C4-2B (cell line): ENCODE results near the gene CCDC110.

Source experiments
- H3K27ac ChIP-seq: fragments of 450-650 bp; 2 replicates; pipeline ENCODE4 v1.5.1; 2017
- CTCF ChIP-seq: fragments of 450-650 bp; conservative IDR thresholded peaks from 2 replicates; pipeline ENCODE4 v1.5.1; 2017; ENCODE audit warnings: mild to moderate bottlenecking
- ZFX ChIP-seq: fragments of 450-650 bp; IDR thresholded peaks from 2 replicates; pipeline ENCODE4 v1.6.1; 2017

Gene CCDC110

DNA sequence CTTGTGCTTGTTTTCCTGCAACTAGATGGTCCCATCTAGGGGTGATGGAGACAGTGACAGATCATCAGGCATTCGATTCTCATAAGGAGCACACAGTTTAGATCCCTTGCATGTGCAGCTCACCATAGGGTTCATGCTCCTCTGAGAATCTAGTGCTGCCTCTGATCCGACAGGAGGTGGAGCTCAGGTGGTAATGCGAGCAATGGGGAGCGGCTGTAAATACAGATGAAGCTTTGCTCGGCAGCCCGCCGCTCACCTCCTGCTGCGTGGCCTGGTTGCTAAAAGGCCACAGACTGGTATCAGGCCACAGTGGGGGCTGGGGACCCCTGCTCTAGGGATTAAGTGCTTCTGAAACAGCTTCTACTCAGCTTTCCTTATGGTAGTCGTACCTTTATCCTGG, 28.5 kb upstream of the CCDC110 start:
- H3K27ac ChIP-seq: no peak overlapping the region
- TF ChIP-seq CTCF (no peak), ZFX (no peak)

- no peak for TF ChIP-seq CTCF
- TF ChIP-seq ZFX: no peak
Measured at GRCh38 chr4:185488650-185489049, 17.1 kb upstream of the CCDC110 start.

GRCh38 chr4:185481401-185481800, 9.9 kb upstream of the CCDC110 start:
- no peak overlapping the region for H3K27ac ChIP-seq
- no peak for TF ChIP-seq ZFX
- TF ChIP-seq CTCF: no peak

More at GRCh38 chr4:185488650-185489049, 17.1 kb upstream of the CCDC110 start:
- H3K27ac ChIP-seq: no peak overlapping the region

- TF ChIP-seq CTCF (no peak), ZFX (no peak)
- H3K27ac ChIP-seq: no peak overlapping the region
Measured at GRCh38 chr4:185480016-185480732, 8.6 kb upstream of the CCDC110 start.

DNA sequence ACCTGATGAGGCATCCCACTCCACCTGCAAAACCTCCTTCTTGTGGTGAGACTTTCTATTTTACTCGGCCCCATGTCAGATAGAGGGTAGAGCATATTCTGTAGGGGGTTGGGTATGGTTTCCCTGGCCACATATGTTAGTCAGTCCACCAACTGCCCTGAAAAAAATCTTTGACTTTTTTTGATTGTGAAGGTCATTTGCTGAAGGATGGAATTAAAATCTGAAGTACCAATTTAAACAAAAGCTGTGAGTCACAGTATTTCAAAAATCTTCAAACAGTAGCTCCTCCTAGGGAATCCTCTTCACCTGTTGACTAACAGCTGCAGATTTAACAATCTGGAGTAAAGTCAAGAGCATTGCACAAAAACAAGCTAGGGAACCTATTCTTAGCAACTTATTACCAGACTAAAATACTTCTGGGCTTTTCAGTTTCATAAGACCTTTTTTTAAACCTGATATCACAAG, 8.0 kb upstream of the CCDC110 start:
- no peak for TF ChIP-seq ZFX
- TF ChIP-seq CTCF: no peak
- no peak overlapping the region for H3K27ac ChIP-seq

- TF ChIP-seq CTCF: no peak
- no peak for TF ChIP-seq ZFX
- H3K27ac ChIP-seq: no peak overlapping the region
Measured at GRCh38 chr4:185473247-185473646, 1.7 kb upstream of the CCDC110 start.

- no peak for TF ChIP-seq CTCF
- no peak for TF ChIP-seq ZFX
- peak overlapping the region; percentile 52 for H3K27ac ChIP-seq
Measured at GRCh38 chr4:185472103-185472542, 590 bp upstream of the CCDC110 start.
